WTC11 (cell line): Measurements from ENCODE around the gene CPPED1. TPM values are rescaled to one million over a fixed set of nuclear protein-coding genes. Genes with fewer than 3 reads are reported as not detected.

Experiments
- ATAC-seq: fragments of 200-7000 bp; cut with Tn5 transposase; 2 replicates; pipeline ENCODE4 v1.10.0; 2021; ENCODE audit warnings: mild to moderate bottlenecking, moderate library complexity
- CTCF ChIA-PET: fragments of 300-600 bp; sonication (Branson Sonifier 250); formaldehyde crosslinking; loops from one replicate; lab custom pipeline; 2021; ENCODE audit warnings: antibody characterized with exemption; lab: Charles Lee
- POLR2A ChIA-PET: fragments of 350-600 bp; sonication (Branson Sonifier 250); formaldehyde crosslinking; loops from one replicate; lab custom pipeline; 2021; ENCODE audit warnings: antibody characterized with exemption; lab: Charles Lee
- DNase-seq: peaks from one replicate; pipeline ENCODE4 v3.0.0; 2021; ENCODE audit warnings: low spot score
- H3K27ac Mint-ChIP-seq: 2 replicates; pipeline ENCODE4 v1.8.0; 2021; ENCODE audit warnings: mixed read lengths
- H3K27me3 Mint-ChIP-seq: 2 replicates; pipeline ENCODE4 v1.8.0; 2021; ENCODE audit warnings: low read depth, mild to moderate bottlenecking, moderate library complexity, mixed read lengths
- H3K36me3 Mint-ChIP-seq: 2 replicates; pipeline ENCODE4 v1.8.0; 2021; ENCODE audit warnings: mixed read lengths
- H3K4me1 Mint-ChIP-seq: 2 replicates; pipeline ENCODE4 v1.8.0; 2022; ENCODE audit warnings: mixed read lengths
- H3K4me3 Mint-ChIP-seq: 2 replicates; pipeline ENCODE4 v1.8.0; 2021; ENCODE audit warnings: mild to moderate bottlenecking, moderate library complexity, mixed read lengths
- H3K9me3 Mint-ChIP-seq: 2 replicates; pipeline ENCODE4 v1.8.0; 2021; ENCODE audit warnings: mixed read lengths
- CTCF ChIP-seq: fragments of 200-600 bp; IDR thresholded peaks from 2 replicates; pipeline ENCODE4 v1.8.0; 2022; ENCODE audit warnings: antibody characterized with exemption
- FOXK1 ChIP-seq: sonication (generic); formaldehyde crosslinking; IDR thresholded peaks from 2 replicates; pipeline ENCODE4 v1.8.0; 2022; ENCODE audit warnings: mild to moderate bottlenecking, moderate library complexity, missing genetic modification reagents
- GABPB1 ChIP-seq: sonication (generic); formaldehyde crosslinking; IDR thresholded peaks from 2 replicates; pipeline ENCODE4 v1.8.1; 2023; ENCODE audit warnings: mild to moderate bottlenecking, missing genetic modification reagents
- GTF2I ChIP-seq: fragments of 250-450 bp; sonication (Bioruptor Pico); conservative IDR thresholded peaks from 2 replicates; pipeline ENCODE4 v1.4.0; 2021; ENCODE audit warnings: mild to moderate bottlenecking
- HMGA2 ChIP-seq: fragments of 250-450 bp; sonication (Bioruptor Pico); IDR thresholded peaks from 2 replicates; pipeline ENCODE4 v1.4.0; 2021; ENCODE audit warnings: mild to moderate bottlenecking, moderate library complexity
- MYBL2 ChIP-seq: sonication (generic); formaldehyde crosslinking; IDR thresholded peaks from 2 replicates; pipeline ENCODE4 v1.8.1; 2023; ENCODE audit warnings: mild to moderate bottlenecking, moderate library complexity, missing genetic modification reagents
- NR2C2 ChIP-seq: sonication (generic); formaldehyde crosslinking; IDR thresholded peaks from 2 replicates; pipeline ENCODE4 v1.8.0; 2022; ENCODE audit warnings: mild to moderate bottlenecking, missing genetic modification reagents
- OVOL2 ChIP-seq: fragments of 250-450 bp; sonication (Bioruptor Pico); IDR thresholded peaks from 2 replicates; pipeline ENCODE4 v1.9.0; 2021; ENCODE audit warnings: mild to moderate bottlenecking, borderline replicate concordance
- PRDM15 ChIP-seq: sonication (generic); formaldehyde crosslinking; IDR thresholded peaks from 2 replicates; pipeline ENCODE4 v1.8.0; 2022; ENCODE audit warnings: missing genetic modification reagents
- PRRX2 ChIP-seq: fragments of 250-450 bp; sonication (Bioruptor Pico); IDR thresholded peaks from 2 replicates; pipeline ENCODE4 v1.8.0; 2021; ENCODE audit warnings: mild to moderate bottlenecking
- TCF7 ChIP-seq: sonication (generic); formaldehyde crosslinking; IDR thresholded peaks from 2 replicates; pipeline ENCODE4 v1.8.0; 2022; ENCODE audit warnings: mild to moderate bottlenecking, low read depth, missing genetic modification reagents, moderate library complexity
- ZBTB21 ChIP-seq: sonication (generic); formaldehyde crosslinking; IDR thresholded peaks from 2 replicates; pipeline ENCODE4 v1.8.1; 2023; ENCODE audit warnings: mild to moderate bottlenecking, missing genetic modification reagents, borderline replicate concordance
- ZBTB43 ChIP-seq: sonication (generic); formaldehyde crosslinking; IDR thresholded peaks from 2 replicates; pipeline ENCODE4 v1.8.1; 2023; ENCODE audit warnings: mild to moderate bottlenecking, missing genetic modification reagents
- ZNF138 ChIP-seq: sonication (generic); formaldehyde crosslinking; conservative IDR thresholded peaks from 2 replicates; pipeline ENCODE4 v1.8.1; 2022; ENCODE audit warnings: mild to moderate bottlenecking, moderate library complexity, missing genetic modification reagents
- ZNF317 ChIP-seq: sonication (generic); formaldehyde crosslinking; IDR thresholded peaks from 2 replicates; pipeline ENCODE4 v1.8.1; 2023; ENCODE audit warnings: low read depth, mild to moderate bottlenecking, moderate library complexity, missing genetic modification reagents, borderline replicate concordance
- ZNF532 ChIP-seq: fragments of 250-450 bp; sonication (Bioruptor Pico); IDR thresholded peaks from 2 replicates; pipeline ENCODE4 v1.9.0; 2021; ENCODE audit warnings: mild to moderate bottlenecking, borderline replicate concordance
- total RNA-seq: library from RNA; stranded (reverse); gene quantifications from 3 replicates; pipeline ENCODE4 v1.2.3, GENCODE V29; 2021
- TF ChIP-seq, protein P1 (sequence below): sonication (generic); formaldehyde crosslinking; IDR thresholded peaks from 2 replicates; pipeline ENCODE4 v1.8.1; 2023; ENCODE audit warnings: mild to moderate bottlenecking, missing genetic modification reagents, borderline replicate concordance

CPPED1 gene
- total RNA-seq, 1 experiment from 2014 or later: 8.8 TPM

DNA sequence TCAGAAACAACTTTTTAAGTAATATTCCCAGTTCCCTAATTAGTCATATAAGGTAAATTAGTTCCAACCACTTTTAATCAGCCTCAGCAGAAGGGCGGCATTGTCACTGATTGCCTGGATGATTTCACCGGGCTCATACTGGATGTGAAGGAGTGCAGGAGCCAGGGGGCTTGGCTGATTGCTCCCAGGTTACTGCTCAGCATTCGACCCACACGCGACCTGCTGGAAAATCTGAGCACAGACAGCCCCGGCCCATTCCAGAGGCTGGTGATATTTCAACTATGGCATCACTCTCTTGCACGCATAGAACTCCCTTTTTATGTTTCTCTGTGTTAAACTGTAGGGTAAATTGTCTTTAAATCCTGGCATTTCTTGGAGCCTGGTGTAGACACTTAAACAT is 34.2 kb downstream of the CPPED1 start:
- ChIA-PET CTCF (no interaction called here), POLR2A (no interaction called here)
- ATAC-seq (no peak), DNase-seq (no peak)
- Mint-ChIP-seq H3K4me1 (no peaks in the 10 kb centered on the region), H3K4me3 (no peak overlapping the region), H3K27ac (no peak overlapping the region), H3K27me3 (no peaks in the 10 kb centered on the region), H3K9me3 (no peaks in the 10 kb centered on the region), H3K36me3 (peaks cover 1% of the 10 kb centered on the region)
- TF ChIP-seq PRRX2 (CRISPR knock-in tag) (no peak), ZBTB21 (CRISPR knock-in tag) (no peak)

DNA sequence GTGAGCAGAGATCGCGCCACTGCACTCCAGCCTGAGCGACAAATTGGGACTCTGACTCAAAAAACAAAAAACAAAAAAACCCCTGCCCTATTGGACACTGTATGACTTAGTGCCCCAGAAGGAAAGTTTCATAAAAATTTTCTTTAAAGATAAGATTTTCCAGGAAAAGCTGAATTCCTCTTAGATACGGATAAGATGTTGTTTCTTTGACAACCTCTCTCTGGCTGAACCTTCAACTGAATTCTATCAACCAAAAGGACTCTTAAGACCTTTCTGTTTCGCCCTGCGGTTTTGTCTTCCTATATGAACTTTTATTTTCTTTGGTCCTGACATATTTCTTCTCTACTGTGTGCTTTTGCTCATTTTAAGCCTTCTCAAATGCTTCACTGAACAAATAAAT is 35.8 kb downstream of the CPPED1 start:
- Mint-ChIP-seq H3K4me3 (no peak overlapping the region), H3K27ac (no peak overlapping the region), H3K9me3 (no peaks in the 10 kb centered on the region), H3K4me1 (no peaks in the 10 kb centered on the region), H3K36me3 (no peaks in the 10 kb centered on the region), H3K27me3 (no peaks in the 10 kb centered on the region)
- DNase-seq (no peak), ATAC-seq (no peak)
- ChIA-PET CTCF (no interaction called here), POLR2A (no interaction called here)
- TF ChIP-seq MYBL2 (CRISPR knock-in tag) (no peak), ZNF532 (CRISPR knock-in tag) (no peak), HMGA2 (CRISPR knock-in tag) (no peak), FOXK1 (CRISPR knock-in tag) (no peak), ZNF317 (CRISPR knock-in tag) (no peak), ZNF138 (CRISPR knock-in tag) (no peak), GABPB1 (CRISPR knock-in tag) (no peak), NR2C2 (CRISPR knock-in tag) (no peak), OVOL2 (no peak), ZBTB43 (no peak)
- TF ChIP-seq, protein P1, sequence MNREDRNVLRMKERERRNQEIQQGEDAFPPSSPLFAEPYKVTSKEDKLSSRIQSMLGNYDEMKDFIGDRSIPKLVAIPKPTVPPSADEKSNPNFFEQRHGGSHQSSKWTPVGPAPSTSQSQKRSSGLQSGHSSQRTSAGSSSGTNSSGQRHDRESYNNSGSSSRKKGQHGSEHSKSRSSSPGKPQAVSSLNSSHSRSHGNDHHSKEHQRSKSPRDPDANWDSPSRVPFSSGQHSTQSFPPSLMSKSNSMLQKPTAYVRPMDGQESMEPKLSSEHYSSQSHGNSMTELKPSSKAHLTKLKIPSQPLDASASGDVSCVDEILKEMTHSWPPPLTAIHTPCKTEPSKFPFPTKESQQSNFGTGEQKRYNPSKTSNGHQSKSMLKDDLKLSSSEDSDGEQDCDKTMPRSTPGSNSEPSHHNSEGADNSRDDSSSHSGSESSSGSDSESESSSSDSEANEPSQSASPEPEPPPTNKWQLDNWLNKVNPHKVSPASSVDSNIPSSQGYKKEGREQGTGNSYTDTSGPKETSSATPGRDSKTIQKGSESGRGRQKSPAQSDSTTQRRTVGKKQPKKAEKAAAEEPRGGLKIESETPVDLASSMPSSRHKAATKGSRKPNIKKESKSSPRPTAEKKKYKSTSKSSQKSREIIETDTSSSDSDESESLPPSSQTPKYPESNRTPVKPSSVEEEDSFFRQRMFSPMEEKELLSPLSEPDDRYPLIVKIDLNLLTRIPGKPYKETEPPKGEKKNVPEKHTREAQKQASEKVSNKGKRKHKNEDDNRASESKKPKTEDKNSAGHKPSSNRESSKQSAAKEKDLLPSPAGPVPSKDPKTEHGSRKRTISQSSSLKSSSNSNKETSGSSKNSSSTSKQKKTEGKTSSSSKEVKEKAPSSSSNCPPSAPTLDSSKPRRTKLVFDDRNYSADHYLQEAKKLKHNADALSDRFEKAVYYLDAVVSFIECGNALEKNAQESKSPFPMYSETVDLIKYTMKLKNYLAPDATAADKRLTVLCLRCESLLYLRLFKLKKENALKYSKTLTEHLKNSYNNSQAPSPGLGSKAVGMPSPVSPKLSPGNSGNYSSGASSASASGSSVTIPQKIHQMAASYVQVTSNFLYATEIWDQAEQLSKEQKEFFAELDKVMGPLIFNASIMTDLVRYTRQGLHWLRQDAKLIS: no peak

DNA sequence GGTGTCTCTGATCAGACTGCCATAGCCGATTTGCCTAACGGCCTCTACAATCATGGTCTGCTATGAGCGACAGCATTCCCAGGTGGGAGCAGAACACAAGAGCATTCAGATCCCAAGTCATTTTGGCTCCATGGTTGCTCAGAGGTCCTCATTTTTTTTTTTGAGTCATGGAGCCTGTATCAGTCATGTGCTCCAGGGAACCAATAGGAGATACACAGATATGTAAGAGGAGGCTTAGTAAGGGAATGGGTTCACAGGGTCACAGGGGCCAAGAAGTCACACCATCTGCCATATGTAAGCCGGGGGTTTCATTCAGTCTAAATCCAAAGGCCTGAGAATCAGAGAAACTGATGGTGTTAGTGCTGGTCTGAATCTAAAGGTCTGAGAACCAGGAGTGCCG is 36.8 kb downstream of the CPPED1 start:
- no peak overlapping the region for H3K4me3 Mint-ChIP-seq
- no peak for DNase-seq
- H3K27me3 Mint-ChIP-seq: no peaks in the 10 kb centered on the region
- H3K27ac Mint-ChIP-seq: no peak overlapping the region
- POLR2A ChIA-PET: interaction anchor here (0.6 kb wide), 1 partner anchor 439 kb away, joined by 3 read pairs; no protein-coding TSS in a partner anchor
- H3K36me3 Mint-ChIP-seq: no peaks in the 10 kb centered on the region
- no peak for ATAC-seq
- no peaks in the 10 kb centered on the region for H3K4me1 Mint-ChIP-seq
- CTCF ChIA-PET: no interaction called here
- H3K9me3 Mint-ChIP-seq: no peaks in the 10 kb centered on the region
- no peak for TF ChIP-seq ZBTB43
- TF ChIP-seq GTF2I (CRISPR knock-in tag): no peak
- no peak for TF ChIP-seq CTCF
- no peak for TF ChIP-seq PRDM15
- no peak for TF ChIP-seq TCF7
